Esophagus (tissue), 2 donors: ENCODE results near the gene GSTA2. TPM values are rescaled to one million over a fixed set of nuclear protein-coding genes. Genes with fewer than 3 reads are reported as not detected.
"Not testable (repeated sequence)": the region's sequence is repeated elsewhere in the genome, so short reads cannot be mapped to it uniquely, and the experiment has no call there.

ENCODE experiments used
- H3K27ac ChIP-seq, 2 donors: one replicate each; pipeline ENCODE4 v1.5.1; 2013; ENCODE audit warnings: low read depth in 2 of 2, mild to moderate bottlenecking in 2 of 2, inconsistent platforms in 1 of 2, low read length in 1 of 2, moderate library complexity in 1 of 2
- H3K27me3 ChIP-seq, 2 donors: one replicate each; pipeline ENCODE4 v1.6.1; 2013; ENCODE audit warnings: low read length in 2 of 2, control low read depth in 1 of 2, mild to moderate bottlenecking in 1 of 2; ENCODE audit not compliant: insufficient read depth in 2 of 2, control insufficient read depth in 1 of 2
- H3K36me3 ChIP-seq, 2 donors: one replicate each; pipeline ENCODE4 v1.6.1; 2013; ENCODE audit warnings: low read length in 1 of 2; ENCODE audit not compliant: control insufficient read depth in 2 of 2, insufficient read depth in 2 of 2
- H3K4me1 ChIP-seq, 2 donors: one replicate each; pipeline ENCODE4 v1.6.1; 2013; ENCODE audit warnings: low read length in 1 of 2; ENCODE audit not compliant: control insufficient read depth in 2 of 2, insufficient read depth in 2 of 2
- H3K4me3 ChIP-seq, 2 donors: one replicate each; pipeline ENCODE4 v1.5.1; 2013; ENCODE audit warnings: low read length in 2 of 2, mild to moderate bottlenecking in 2 of 2, low read depth in 1 of 2, moderate library complexity in 1 of 2
- H3K9me3 ChIP-seq, 2 donors: one replicate each; pipeline ENCODE4 v1.6.1; 2013; ENCODE audit warnings: mild to moderate bottlenecking in 2 of 2, low read depth in 1 of 2, low read length in 1 of 2, moderate library complexity in 1 of 2; ENCODE audit not compliant: control insufficient read depth in 2 of 2, insufficient read depth in 1 of 2
- WGBS, 2 donors: extraction: QIAGEN DNeasy Blood & Tissue Kit; methylation state at CpG; one replicate each; pipeline ENCODE4 v1.1.7; 2013; 5-methylcytosine and 5-hydroxymethylcytosine counted together
- polyA plus RNA-seq, 2 donors: library from polyadenylated mRNA; stranded (reverse); fragments of 200-250 nt; gene quantifications; one replicate each; pipeline ENCODE4 v1.2.3, GENCODE V29; 2013
- donor health status: healthy with polysubstance abuse.
- donor health status: Bipolar disorder and iron deficiency.

Gene GSTA2
- polyA plus RNA-seq, 2 donors, result not detected

- Histone ChIP-seq H3K9me3 (no peaks in the 10 kb centered on the region), H3K4me3 (no peak overlapping the region), H3K4me1 (peaks cover 0 to 6% of the 10 kb centered on the region in 2 donors), H3K36me3 (no peaks in the 10 kb centered on the region), H3K27me3 (no peaks in the 10 kb centered on the region), H3K27ac (no peak overlapping the region)
- WGBS, 2 donors, result 69 to 75% methylated on average over 2 of the region's 2 CpGs
Measured at GRCh38 chr6:52720321-52720720, 43.0 kb downstream of the GSTA2 start.

- H3K4me3 ChIP-seq, result no peak overlapping the region
- no peak overlapping the region for H3K27ac ChIP-seq
- no peaks in the 10 kb centered on the region for H3K27me3 ChIP-seq
- H3K4me1 ChIP-seq, result no peaks in the 10 kb centered on the region
- no peaks in the 10 kb centered on the region for H3K36me3 ChIP-seq
- H3K9me3 ChIP-seq, result no peaks in the 10 kb centered on the region
Measured at GRCh38 chr6:52718550-52718949, 44.7 kb downstream of the GSTA2 start.

GRCh38 chr6:52714761-52715160 lies 48.5 kb downstream of the GSTA2 start:
- H3K27me3 ChIP-seq, H3K36me3 ChIP-seq, H3K4me1 ChIP-seq, H3K9me3 ChIP-seq, H3K27ac ChIP-seq, H3K4me3 ChIP-seq: not testable (repeated sequence)
- 91 to 95% methylated on average over 9 of the region's 9 CpGs for WGBS, 2 donors

GRCh38 chr6:52712136-52712535 lies 51.1 kb downstream of the GSTA2 start:
- Histone ChIP-seq H3K27me3 (no peaks in the 10 kb centered on the region), H3K36me3 (no peaks in the 10 kb centered on the region), H3K9me3 (no peaks in the 10 kb centered on the region), H3K27ac (no peak overlapping the region), H3K4me1 (no peaks in the 10 kb centered on the region), H3K4me3 (no peak overlapping the region)
- WGBS, 2 donors, result 69 to 73% methylated on average over 2 of the region's 2 CpGs

- H3K27ac ChIP-seq, result no peak overlapping the region
- H3K4me3 ChIP-seq, result no peak overlapping the region
- H3K4me1 ChIP-seq, result no peaks in the 10 kb centered on the region
- no peaks in the 10 kb centered on the region for H3K36me3 ChIP-seq
- H3K9me3 ChIP-seq, result no peaks in the 10 kb centered on the region
- WGBS, 2 donors, result 79 to 89% methylated on average over 3 of the region's 3 CpGs
- H3K27me3 ChIP-seq, result no peaks in the 10 kb centered on the region
Measured at GRCh38 chr6:52707963-52708680, 55.2 kb downstream of the GSTA2 start.

GRCh38 chr6:52706001-52706400 lies 57.3 kb downstream of the GSTA2 start:
- Histone ChIP-seq H3K27me3 (no peaks in the 10 kb centered on the region), H3K4me1 (no peaks in the 10 kb centered on the region), H3K9me3 (no peaks in the 10 kb centered on the region), H3K4me3 (no peak overlapping the region), H3K27ac (no peak overlapping the region), H3K36me3 (no peaks in the 10 kb centered on the region)
- WGBS, 2 donors, result 63 to 78% methylated on average over 3 of the region's 3 CpGs

- not testable (repeated sequence) for H3K9me3 ChIP-seq, H3K36me3 ChIP-seq, H3K4me3 ChIP-seq, H3K4me1 ChIP-seq, H3K27ac ChIP-seq, H3K27me3 ChIP-seq
- 90 to 92% methylated on average over 6 of the region's 6 CpGs for WGBS, 2 donors
Measured at GRCh38 chr6:52704781-52705502, 58.3 kb downstream of the GSTA2 start.

GRCh38 chr6:52704060-52704459 lies 59.2 kb downstream of the GSTA2 start:
- Histone ChIP-seq H3K4me3 (no peak overlapping the region), H3K27ac (no peak overlapping the region), H3K36me3 (no peaks in the 10 kb centered on the region), H3K27me3 (no peaks in the 10 kb centered on the region), H3K9me3 (no peaks in the 10 kb centered on the region), H3K4me1 (no peaks in the 10 kb centered on the region)
